GM12891 (cell line): Measurements from ENCODE around the gene STRN.

Experiments
- POLR2A ChIP-seq: IDR thresholded peaks from 2 replicates; pipeline ENCODE4 v1.6.1; 2011; ENCODE audit warnings: low read depth, low read length, control low read depth
- POLR2AphosphoS5 ChIP-seq: IDR thresholded peaks from 2 replicates; pipeline ENCODE4 v1.6.1; 2011; ENCODE audit warnings: low read depth, low read length, control low read depth

- TF ChIP-seq POLR2A: no peak
- TF ChIP-seq POLR2AphosphoS5: no peak
These were observed 147.8 kb downstream of the STRN start for GRCh38 chr2:36818542-36818941.
